PC-3 (cell line): ENCODE results near the gene NPAS2.

Experiments used
- EZH2 ChIP-seq: fragments of 300-600 bp; sonication (generic); IDR thresholded peaks from one replicate; pipeline ENCODE4 v1.6.1; 2017; ENCODE audit warnings: antibody characterized with exemption, mild to moderate bottlenecking, low read length; ENCODE audit not compliant: unreplicated experiment
- EZH2phosphoT487 ChIP-seq: fragments of 300-600 bp; sonication (generic); IDR thresholded peaks from 2 replicates; pipeline ENCODE4 v1.6.1; 2018; ENCODE audit warnings: mild to moderate bottlenecking, antibody characterized with exemption, low read length, borderline replicate concordance
- TF ChIP-seq, protein P1 (sequence below): fragments of 300-600 bp; sonication (generic); conservative IDR thresholded peaks from 2 replicates; pipeline ENCODE4 v1.5.1; 2017; ENCODE audit warnings: antibody characterized with exemption, low read depth, mild to moderate bottlenecking, low read length

DNA sequence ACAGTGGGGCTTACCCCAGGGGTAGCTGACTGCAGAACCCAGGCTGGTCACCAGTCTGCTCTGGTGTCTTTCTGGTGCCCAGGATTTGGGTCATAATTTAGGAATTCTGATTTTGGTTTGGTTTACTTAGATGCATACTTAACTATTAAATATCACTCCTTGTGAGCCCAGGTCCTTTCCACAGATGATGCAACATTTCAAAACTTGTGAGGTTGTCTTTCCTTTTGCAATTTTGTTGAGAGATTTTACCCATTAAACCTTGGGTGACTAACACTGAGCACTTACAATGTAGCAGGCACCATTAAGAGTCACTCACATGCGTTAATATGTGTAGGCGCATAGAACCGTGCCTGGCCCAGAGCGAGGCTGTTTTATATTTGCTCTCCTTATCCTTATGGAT lies 120.3 kb downstream of the NPAS2 start:
- TF ChIP-seq, protein P1, sequence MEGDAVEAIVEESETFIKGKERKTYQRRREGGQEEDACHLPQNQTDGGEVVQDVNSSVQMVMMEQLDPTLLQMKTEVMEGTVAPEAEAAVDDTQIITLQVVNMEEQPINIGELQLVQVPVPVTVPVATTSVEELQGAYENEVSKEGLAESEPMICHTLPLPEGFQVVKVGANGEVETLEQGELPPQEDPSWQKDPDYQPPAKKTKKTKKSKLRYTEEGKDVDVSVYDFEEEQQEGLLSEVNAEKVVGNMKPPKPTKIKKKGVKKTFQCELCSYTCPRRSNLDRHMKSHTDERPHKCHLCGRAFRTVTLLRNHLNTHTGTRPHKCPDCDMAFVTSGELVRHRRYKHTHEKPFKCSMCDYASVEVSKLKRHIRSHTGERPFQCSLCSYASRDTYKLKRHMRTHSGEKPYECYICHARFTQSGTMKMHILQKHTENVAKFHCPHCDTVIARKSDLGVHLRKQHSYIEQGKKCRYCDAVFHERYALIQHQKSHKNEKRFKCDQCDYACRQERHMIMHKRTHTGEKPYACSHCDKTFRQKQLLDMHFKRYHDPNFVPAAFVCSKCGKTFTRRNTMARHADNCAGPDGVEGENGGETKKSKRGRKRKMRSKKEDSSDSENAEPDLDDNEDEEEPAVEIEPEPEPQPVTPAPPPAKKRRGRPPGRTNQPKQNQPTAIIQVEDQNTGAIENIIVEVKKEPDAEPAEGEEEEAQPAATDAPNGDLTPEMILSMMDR: no peak
- TF ChIP-seq EZH2 (no peak), EZH2phosphoT487 (no peak)
